Measurements from ENCODE around the gene SERINC5. TPM values are rescaled to one million over a fixed set of nuclear protein-coding genes. Genes with fewer than 3 reads are reported as not detected.

Gene SERINC5
- polyA plus RNA-seq, 1 of the 3 experiments (the other 2 are of a cell fraction): 4.5 TPM

- H3K27me3 ChIP-seq (ENCODE audit: insufficient read depth): no peaks in the 10 kb centered on the region
- H3K36me3 ChIP-seq (replicated peaks in 1 of 2; ENCODE audit: control insufficient read depth in 1 of 2, insufficient read depth in 2 of 2, low read length in 1 of 2): no peaks in the 10 kb centered on the region
- CTCF ChIA-PET: interaction anchor here (1.0 to 1.7 kb wide), 2 partner anchors 10 to 112 kb away, joined by 3 to 7 read pairs; no protein-coding TSS in a partner anchor
- H3K4me1 ChIP-seq (ENCODE audit: control insufficient read depth in 1 of 2, insufficient read depth in 2 of 2, low read depth in 1 of 2, low read length in 1 of 2): no peaks in the 10 kb centered on the region
- no peak for TF ChIP-seq ELF1 (IDR thresholded peaks at IDR 0.05)
- TF ChIP-seq GABPA (IDR thresholded peaks at IDR 0.05; ENCODE audit: low read depth): no peak
- TF ChIP-seq TAF1 (IDR thresholded peaks at IDR 0.05; ENCODE audit: borderline replicate concordance, low read depth, low read length): no peak
- no peak for TF ChIP-seq TEAD4 (IDR thresholded peaks at IDR 0.05; ENCODE audit: borderline replicate concordance, insufficient read depth)
- TF ChIP-seq NFIC (IDR thresholded peaks at IDR 0.05; ENCODE audit: borderline replicate concordance): no peak
- no peak for TF ChIP-seq RAD21 (IDR thresholded peaks at IDR 0.05; ENCODE audit: low read length)
- no peak for TF ChIP-seq RCOR1 (IDR thresholded peaks at IDR 0.05; ENCODE audit: low read length)
- TF ChIP-seq, protein P1, sequence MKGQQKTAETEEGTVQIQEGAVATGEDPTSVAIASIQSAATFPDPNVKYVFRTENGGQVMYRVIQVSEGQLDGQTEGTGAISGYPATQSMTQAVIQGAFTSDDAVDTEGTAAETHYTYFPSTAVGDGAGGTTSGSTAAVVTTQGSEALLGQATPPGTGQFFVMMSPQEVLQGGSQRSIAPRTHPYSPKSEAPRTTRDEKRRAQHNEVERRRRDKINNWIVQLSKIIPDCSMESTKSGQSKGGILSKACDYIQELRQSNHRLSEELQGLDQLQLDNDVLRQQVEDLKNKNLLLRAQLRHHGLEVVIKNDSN (IDR thresholded peaks at IDR 0.05; ENCODE audit: borderline replicate concordance, low read depth): no peak
- TF ChIP-seq NRF1 (IDR thresholded peaks at IDR 0.05; ENCODE audit: low read depth, low read length): no peak
- TF ChIP-seq EP300 (IDR thresholded peaks at IDR 0.05; ENCODE audit: borderline replicate concordance in 1 of 2, low read depth in 1 of 2, low read length in 1 of 2): no peak
- H3K27ac ChIP-seq (ENCODE audit: low read depth in 2 of 2, low read length in 1 of 2): no peak overlapping the region
- DNase-seq: no peak
- 77% methylated on average over 8 of the region's 8 CpGs for WGBS (ENCODE audit: low lambda C conversion rate)
- peaks cover 3% of the 10 kb centered on the region for H3F3A ChIP-seq (replicated peaks; ENCODE audit: insufficient read depth)
- POLR2A ChIA-PET: interaction anchor here (1.2 kb wide), 1 partner anchor 163 kb away, joined by 3 read pairs; no protein-coding TSS in a partner anchor
- H3K9ac ChIP-seq: no peak overlapping the region
- H2AFZ ChIP-seq (ENCODE audit: low read depth): no peak overlapping the region
- H3K4me2 ChIP-seq: no peak overlapping the region
- no peaks in the 10 kb centered on the region for H3K9me3 ChIP-seq
- H4K20me1 ChIP-seq (ENCODE audit: insufficient read depth): no peaks in the 10 kb centered on the region
- no peaks in the 10 kb centered on the region for H3K9me2 ChIP-seq
- no peaks in the 10 kb centered on the region for H3K79me2 ChIP-seq (ENCODE audit: insufficient read depth)
- H3K4me3 ChIP-seq (ENCODE audit: low read depth in 2 of 2, low read length in 1 of 2): no peak overlapping the region
Observed at GRCh38 chr5:80093796-80094195, 162.1 kb downstream of the SERINC5 start.

GRCh38 chr5:80092486-80093107 is 163.3 kb downstream of the SERINC5 start:
- H3F3A ChIP-seq (replicated peaks; ENCODE audit: insufficient read depth): peaks cover 3% of the 10 kb centered on the region
- no peaks in the 10 kb centered on the region for H3K36me3 ChIP-seq (replicated peaks in 1 of 2; ENCODE audit: control insufficient read depth in 1 of 2, insufficient read depth in 2 of 2, low read length in 1 of 2)
- CTCF ChIA-PET: interaction anchor here (0.7 to 4.7 kb wide), 19 partner anchors 8 to 578 kb away, joined by 3 to 104 read pairs (median 5); partner anchors contain the start of gene SERINC5
- no peaks in the 10 kb centered on the region for H3K79me2 ChIP-seq (ENCODE audit: insufficient read depth)
- H3K9me3 ChIP-seq: no peaks in the 10 kb centered on the region
- H3K27ac ChIP-seq (ENCODE audit: low read depth in 2 of 2, low read length in 1 of 2): no peak overlapping the region
- no peak overlapping the region for H3K4me2 ChIP-seq
- H3K9ac ChIP-seq: no peak overlapping the region
- no peak for DNase-seq
- no peak overlapping the region for H2AFZ ChIP-seq (ENCODE audit: low read depth)
- 88% methylated on average over 8 of the region's 8 CpGs for WGBS (ENCODE audit: low lambda C conversion rate)
- POLR2A ChIA-PET: interaction anchor here (1.6 kb wide), 1 partner anchor 113 kb away, joined by 12 read pairs; no protein-coding TSS in a partner anchor
- H3K9me2 ChIP-seq: no peaks in the 10 kb centered on the region
- no peaks in the 10 kb centered on the region for H3K4me1 ChIP-seq (ENCODE audit: control insufficient read depth in 1 of 2, insufficient read depth in 2 of 2, low read depth in 1 of 2, low read length in 1 of 2)
- H3K4me3 ChIP-seq (ENCODE audit: low read depth in 2 of 2, low read length in 1 of 2): no peak overlapping the region
- H4K20me1 ChIP-seq (ENCODE audit: insufficient read depth): no peaks in the 10 kb centered on the region
- H3K27me3 ChIP-seq (ENCODE audit: insufficient read depth): no peaks in the 10 kb centered on the region
- TF ChIP-seq FOXJ3 (CRISPR knock-in tag; IDR thresholded peaks at IDR 0.05) (no peak), ZBTB33 (IDR thresholded peaks at IDR 0.05; ENCODE audit: borderline replicate concordance, low read depth) (no peak), GABPA (IDR thresholded peaks at IDR 0.05; ENCODE audit: low read depth) (no peak), SIN3A (IDR thresholded peaks at IDR 0.05; ENCODE audit: borderline replicate concordance, low read depth, low read length) (no peak), RFX5 (IDR thresholded peaks at IDR 0.05; ENCODE audit: low read length) (no peak), PBX3 (IDR thresholded peaks at IDR 0.05) (no peak), TAF1 (IDR thresholded peaks at IDR 0.05; ENCODE audit: borderline replicate concordance, low read depth, low read length) (no peak), EP300 (IDR thresholded peaks at IDR 0.05; ENCODE audit: borderline replicate concordance in 1 of 2, low read depth in 1 of 2, low read length in 1 of 2) (no peak), MEF2A (IDR thresholded peaks at IDR 0.05; ENCODE audit: borderline replicate concordance, low read depth) (no peak), GATA2 (CRISPR knock-in tag; IDR thresholded peaks at IDR 0.05) (no peak)
- TF ChIP-seq, protein P2, sequence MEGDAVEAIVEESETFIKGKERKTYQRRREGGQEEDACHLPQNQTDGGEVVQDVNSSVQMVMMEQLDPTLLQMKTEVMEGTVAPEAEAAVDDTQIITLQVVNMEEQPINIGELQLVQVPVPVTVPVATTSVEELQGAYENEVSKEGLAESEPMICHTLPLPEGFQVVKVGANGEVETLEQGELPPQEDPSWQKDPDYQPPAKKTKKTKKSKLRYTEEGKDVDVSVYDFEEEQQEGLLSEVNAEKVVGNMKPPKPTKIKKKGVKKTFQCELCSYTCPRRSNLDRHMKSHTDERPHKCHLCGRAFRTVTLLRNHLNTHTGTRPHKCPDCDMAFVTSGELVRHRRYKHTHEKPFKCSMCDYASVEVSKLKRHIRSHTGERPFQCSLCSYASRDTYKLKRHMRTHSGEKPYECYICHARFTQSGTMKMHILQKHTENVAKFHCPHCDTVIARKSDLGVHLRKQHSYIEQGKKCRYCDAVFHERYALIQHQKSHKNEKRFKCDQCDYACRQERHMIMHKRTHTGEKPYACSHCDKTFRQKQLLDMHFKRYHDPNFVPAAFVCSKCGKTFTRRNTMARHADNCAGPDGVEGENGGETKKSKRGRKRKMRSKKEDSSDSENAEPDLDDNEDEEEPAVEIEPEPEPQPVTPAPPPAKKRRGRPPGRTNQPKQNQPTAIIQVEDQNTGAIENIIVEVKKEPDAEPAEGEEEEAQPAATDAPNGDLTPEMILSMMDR (IDR thresholded peaks at IDR 0.05): no peak
